Iris pigment epithelial cell (primary cell): Measurements from ENCODE around the gene ZNRF3.
A peak's percentile ranks its signal among the peaks of the same experiment; 100 is the strongest.
"Not testable (repeated sequence)": the region's sequence is repeated elsewhere in the genome, so short reads cannot be mapped to it uniquely, and the experiment has no call there.

ENCODE experiments used
- DNase-seq: peaks from one replicate; pipeline ENCODE4 v3.0.0-alpha.2; 2011; ENCODE audit warnings: low read depth

Gene ZNRF3

DNA sequence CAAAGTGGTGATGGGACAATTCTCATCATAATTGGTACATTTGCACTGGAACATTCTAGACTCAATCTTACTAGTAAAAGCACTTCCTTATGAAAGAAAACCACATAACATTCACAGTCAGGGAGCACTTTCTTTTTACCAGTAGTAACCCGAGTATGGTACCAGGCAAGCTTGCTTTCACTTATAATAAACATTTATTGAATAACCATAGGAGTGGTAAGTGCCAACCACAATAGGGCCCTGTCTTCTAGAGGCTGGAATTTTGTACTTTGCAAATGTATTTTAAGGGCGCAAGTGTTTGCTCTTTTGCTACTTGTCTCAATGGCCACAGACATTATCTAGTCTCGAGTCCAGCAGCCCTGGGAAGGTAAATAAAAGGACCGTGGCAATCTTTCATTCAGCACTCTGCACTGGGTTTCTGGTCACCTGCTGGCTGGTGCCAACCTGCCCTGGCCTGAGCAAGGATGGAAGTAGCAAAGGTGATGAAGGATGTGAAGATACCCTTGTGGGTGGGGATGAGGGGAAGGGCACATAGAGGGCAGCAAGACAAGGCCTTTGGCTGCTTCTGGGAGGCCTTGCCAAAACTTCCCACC lies 154.1 kb downstream of the ZNRF3 start:
- no peak for DNase-seq

- no peak for DNase-seq
These were observed 155.8 kb downstream of the ZNRF3 start for GRCh38 chr22:29039148-29039547.

DNA sequence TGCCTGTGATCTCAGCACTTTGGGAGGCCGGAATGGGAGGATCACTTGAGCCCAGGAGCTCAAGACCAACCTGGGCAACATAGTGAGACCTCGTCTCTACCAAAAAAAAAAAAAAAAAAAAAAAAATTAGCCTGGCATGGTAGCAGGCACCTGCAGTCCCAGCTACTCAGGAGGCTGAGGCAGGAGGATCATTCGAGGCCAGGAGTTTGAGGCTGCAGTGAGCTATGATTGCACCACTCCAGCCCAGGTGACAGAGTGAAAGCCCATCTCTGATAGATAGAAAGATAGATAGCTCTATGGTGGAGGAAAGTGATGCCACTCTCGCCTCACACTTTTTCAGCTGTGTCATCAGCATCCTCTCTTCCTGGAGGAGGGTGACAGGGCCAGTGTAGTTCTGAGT lies 156.3 kb downstream of the ZNRF3 start:
- DNase-seq, result not testable (repeated sequence)

DNA sequence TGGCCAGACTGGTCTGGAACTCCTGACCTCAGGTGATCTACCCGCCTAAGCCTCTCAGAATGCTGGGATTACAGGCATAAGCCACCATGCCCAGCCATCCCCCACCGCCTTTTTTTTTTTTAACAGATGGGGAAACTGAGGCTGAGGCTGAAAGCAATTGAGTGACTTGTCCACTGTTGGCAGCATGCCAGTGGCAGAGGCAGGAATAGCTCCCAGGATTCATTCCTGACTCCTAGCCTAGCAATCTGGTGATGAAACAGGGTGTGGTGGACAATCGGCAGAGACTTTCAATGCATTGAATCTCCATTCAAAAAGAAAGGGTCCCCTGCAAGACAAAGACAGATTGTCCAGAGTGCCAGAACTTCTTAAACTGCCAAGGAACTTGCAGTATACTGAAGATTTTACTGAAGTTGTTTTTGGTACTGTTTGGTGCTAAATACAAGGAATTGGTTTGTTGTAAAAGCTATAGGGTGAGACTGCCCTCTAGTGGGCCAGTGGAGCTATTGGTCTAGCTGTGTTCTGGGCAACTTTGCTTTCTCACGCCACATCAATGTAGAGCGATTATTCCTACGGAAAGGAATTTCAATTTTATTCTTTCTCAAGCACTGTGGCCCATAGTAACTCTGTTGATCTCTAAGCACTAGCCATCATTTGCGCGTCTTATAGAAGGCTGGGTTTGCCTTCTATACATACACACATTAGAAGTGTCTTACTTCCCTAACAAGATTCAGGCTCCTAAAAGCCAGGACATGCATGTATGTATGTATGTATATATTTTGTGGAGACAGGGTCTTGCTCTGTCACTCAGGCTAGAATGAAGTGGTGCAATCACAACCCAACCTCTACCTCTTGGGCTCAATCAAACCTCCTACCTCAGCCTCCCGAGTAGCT lies 157.3 kb downstream of the ZNRF3 start:
- peak; percentile 87 for DNase-seq

DNA sequence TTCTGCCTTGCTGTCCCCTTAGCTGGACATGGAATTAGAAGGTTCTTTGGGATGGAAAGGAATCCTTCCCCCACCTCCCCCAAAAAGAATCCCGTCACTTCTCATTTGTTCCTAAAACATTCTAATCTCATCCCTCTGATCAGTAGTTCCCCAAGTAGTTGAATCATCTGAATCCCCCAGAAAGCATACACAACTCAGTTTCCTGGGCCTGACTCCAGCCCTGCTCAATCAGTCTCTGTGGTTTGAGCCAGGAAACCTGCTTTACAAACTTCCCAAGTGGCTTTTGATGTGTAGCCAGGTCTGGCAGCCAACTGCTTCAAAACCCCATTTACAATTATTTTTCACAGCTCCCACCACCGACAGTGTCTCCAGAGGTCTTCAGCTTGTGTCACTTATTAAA lies 158.0 kb downstream of the ZNRF3 start:
- peak; percentile 83 for DNase-seq

DNA sequence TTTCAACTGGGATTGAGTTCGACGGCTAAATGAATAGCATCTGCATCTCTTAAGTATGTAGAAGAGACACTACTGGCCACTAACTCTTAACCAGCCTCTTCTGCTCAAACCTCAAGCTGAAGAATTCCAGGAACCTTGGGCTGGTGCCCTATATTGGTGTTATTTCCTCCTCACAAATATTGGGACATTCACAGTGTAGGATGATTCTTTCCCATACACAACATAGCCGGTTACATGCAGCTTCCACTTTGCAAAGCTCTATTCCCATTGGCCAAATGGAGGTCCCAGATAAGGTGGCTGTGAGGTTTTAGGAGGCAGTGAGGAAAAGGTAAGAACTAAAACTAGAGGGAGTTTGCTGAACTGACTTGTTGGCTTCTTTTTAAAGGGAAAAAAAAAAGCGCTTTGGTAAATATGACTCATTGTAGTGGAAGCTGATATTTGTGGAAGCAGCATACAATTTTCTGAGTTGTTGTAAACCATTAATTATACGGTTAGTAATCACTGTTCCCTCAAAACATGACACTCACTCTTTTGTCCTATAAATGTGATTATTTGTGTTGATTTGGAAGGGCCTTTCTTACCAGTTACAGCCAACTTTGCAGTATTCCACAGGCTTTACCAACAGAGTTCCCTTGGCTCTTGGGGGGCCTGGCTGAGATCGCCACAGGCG lies 160.7 kb downstream of the ZNRF3 start:
- DNase-seq, result peak; percentile 69

DNA sequence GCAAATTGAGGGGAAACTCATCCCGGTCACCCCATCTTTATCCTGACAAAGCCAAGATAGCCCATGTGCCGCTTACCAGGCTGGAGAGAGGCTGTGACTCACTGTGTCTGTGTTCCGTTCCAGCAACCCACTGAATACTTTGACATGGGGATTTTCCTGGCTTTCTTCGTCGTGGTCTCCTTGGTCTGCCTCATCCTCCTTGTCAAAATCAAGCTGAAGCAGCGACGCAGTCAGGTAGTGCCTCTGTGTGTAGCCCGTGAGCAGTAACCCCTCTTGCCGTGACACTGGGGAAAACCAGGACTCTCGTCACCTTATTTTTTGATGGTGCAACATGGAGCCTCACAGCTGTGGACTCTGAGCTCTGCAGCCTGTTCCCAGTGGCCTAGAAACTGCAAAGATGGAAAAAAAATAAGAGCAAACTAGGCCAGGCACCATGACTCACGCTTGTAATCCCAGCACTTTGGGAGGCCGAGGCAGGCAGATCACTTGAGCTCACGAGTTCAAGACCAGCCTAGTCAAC lies 161.3 kb downstream of the ZNRF3 start:
- DNase-seq, result peak; percentile 92

DNA sequence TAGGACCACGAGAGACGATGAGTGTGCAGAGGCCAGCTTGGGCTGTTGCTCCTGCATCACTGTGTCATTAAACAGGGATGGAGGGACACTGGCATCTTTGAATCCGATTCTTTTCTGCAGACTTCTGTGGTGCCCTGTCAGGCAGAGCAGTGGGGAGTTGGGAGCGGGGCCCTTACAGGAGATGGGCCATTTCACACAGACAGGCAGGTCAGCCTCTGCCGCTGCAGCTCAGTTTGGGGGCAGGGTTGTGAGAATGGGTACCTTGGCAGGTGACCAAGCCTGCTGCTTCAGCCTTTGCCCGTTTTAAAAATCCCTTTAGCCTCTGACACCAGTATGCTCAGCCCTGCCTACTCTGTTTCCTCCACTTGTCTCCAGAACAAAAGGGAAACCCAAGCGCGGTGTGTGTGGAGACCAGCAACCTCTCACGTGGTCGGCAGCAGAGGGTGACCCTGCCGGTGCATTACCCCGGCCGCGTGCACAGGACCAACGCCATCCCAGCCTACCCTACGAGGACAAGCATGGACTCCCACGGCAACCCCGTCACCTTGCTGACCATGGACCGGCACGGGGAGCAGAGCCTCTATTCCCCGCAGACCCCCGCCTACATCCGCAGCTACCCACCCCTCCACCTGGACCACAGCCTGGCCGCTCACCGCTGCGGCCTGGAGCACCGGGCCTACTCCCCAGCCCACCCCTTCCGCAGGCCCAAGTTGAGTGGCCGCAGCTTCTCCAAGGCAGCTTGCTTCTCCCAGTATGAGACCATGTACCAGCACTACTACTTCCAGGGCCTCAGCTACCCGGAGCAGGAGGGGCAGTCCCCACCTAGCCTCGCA lies 165.7 kb downstream of the ZNRF3 start:
- no peak for DNase-seq

DNA sequence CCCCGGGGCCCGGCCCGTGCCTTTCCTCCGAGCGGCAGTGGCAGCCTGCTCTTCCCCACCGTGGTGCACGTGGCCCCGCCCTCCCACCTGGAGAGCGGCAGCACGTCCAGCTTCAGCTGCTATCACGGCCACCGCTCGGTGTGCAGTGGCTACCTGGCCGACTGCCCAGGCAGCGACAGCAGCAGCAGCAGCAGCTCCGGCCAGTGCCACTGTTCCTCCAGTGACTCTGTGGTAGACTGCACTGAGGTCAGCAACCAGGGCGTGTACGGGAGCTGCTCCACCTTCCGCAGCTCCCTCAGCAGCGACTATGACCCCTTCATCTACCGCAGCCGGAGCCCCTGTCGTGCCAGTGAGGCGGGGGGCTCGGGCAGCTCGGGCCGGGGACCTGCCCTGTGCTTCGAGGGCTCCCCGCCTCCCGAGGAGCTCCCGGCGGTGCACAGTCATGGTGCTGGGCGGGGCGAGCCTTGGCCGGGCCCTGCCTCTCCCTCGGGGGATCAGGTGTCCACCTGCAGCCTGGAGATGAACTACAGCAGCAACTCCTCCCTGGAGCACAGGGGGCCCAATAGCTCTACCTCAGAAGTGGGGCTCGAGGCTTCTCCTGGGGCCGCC lies 166.4 kb downstream of the ZNRF3 start:
- no peak for DNase-seq

DNA sequence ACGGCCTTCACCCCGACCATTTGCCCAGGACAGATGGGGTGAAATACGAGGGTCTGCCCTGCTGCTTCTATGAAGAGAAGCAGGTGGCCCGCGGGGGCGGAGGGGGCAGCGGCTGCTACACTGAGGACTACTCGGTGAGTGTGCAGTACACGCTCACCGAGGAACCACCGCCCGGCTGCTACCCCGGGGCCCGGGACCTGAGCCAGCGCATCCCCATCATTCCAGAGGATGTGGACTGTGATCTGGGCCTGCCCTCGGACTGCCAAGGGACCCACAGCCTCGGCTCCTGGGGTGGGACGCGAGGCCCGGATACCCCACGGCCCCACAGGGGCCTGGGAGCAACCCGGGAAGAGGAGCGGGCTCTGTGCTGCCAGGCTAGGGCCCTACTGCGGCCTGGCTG lies 167.1 kb downstream of the ZNRF3 start:
- no peak for DNase-seq

- DNase-seq, result no peak
These were observed 169.8 kb downstream of the ZNRF3 start for GRCh38 chr22:29053048-29053702.

DNA sequence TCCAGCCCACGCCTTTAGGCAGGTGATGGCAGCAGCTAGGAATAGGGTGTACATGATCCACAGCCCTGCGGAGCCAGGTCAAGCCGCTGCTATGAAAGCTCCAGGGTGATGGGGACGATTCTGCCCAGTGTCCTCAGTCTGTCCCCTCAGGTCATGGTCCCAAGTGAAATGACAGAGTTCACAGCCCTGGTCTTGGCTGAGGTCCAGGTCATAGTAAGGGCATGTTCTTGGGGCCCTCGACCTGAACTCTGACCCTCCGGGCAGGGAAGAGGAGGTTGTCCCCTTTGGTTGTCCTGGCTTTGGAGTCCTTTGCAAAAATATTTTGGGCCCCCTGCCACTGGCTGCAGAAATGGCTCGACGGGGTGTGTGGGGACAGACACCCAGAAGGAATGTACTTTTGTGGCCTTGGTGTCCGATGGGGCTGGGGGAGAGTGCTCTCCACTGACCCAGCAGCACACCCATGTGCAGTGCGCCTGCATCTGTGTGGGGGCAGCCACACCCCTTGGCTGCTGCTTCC lies 170.9 kb downstream of the ZNRF3 start:
- DNase-seq, result no peak

DNA sequence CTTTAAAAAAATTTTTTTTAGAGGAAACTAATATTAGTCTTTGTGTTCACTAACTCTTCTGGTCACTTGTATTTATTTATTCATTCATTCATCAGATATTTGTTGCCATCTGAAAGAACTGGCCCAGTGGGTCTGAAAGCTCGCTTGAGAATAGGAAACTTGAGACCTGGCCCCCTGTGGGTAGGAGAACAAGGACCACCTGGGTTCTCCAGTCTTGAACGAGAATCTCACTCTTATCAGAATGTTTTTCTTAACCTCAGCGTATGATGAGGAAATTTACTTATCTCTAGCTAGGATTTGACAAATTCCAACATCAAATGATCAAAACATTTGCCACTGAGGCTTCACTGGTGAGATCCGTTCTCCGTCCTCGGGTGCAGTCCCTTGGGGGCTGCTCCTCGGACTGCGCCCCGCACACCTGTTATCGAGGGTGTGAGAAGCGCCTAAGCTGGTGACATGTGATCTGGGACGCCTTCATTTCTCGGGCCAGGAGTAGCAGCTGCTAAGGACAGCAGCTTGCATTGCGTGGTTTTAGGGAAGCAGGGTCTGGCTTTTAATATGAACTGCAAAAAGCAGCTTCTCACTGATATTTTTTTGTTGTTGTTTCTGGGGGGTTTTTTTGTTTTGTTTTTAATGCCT lies 171.9 kb downstream of the ZNRF3 start:
- DNase-seq, result no peak

GRCh38 chr22:29056472-29056871 lies 173.1 kb downstream of the ZNRF3 start:
- DNase-seq, result no peak

DNA sequence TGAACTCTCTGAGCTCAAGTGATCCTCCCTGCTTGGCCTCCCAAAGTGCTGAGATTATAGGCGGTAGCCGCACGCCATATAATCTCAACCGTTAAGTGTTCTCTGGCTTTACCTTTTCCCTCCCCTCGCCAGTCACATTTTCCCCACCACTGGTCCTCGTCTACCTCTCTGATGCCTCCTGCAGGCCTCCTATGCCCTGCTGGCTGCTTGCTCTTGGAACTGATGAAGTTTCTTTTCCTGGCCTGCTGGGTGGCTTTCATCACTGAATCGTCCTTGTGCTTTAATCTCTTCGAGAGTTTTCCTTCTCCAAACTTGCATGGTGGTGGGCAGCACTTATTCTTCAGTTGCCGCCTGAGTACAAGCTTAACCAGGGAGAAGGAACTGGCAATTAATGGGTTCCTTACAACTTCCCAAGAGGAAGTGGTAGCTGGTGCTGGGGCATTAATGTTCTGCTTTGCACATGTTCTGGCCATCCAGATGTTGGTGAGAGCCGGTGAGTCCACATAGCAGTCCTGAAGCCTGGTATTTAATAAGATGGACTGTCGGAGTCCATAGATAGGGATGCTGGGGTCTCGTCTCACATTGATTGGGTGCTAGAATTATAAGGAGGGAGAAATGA lies 177.0 kb downstream of the ZNRF3 start:
- DNase-seq, result no peak

GRCh38 chr22:29060931-29061330 lies 177.6 kb downstream of the ZNRF3 start:
- no peak for DNase-seq

DNA sequence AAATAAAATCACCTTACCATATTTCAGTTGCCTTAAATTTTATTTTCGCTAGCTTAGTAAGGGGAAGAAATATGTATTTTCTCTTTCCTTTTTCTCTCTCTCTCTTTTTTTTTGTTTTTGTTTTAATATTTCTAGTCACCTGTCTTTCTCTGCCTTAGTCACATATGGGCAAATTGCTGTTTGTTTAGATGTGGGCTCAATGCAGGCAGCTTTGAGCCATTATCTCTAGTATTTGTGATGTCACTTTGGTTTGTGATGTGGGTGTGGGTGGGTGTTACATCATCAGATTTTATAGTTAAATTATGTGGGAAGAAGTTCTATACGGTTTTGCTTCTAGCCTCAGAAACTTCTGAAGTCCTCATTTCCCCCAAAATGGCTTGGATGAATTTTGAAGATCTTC lies 178.4 kb downstream of the ZNRF3 start, which contains the start of gene C22orf31:
TSS of gene C22orf31 (minus strand) at position 59 of the 400 bp plus-strand sequence. CDS start at position 20, 39 bp downstream.
- no peak for DNase-seq

GRCh38 chr22:29062286-29062821 lies 179.0 kb downstream of the ZNRF3 start:
- no peak for DNase-seq

- DNase-seq, result no peak
These were observed 182.3 kb downstream of the ZNRF3 start for GRCh38 chr22:29065468-29066190.
